ENCODE results near the gene PIP4K2C.
A peak's percentile ranks its signal among the peaks of the same experiment; 100 is the strongest.
"Not testable (repeated sequence)": the region's sequence is repeated elsewhere in the genome, so short reads cannot be mapped to it uniquely, and the experiment has no call there.

The PIP4K2C gene

GRCh38 chr12:57558864-57559263 lies 32.1 kb upstream of the PIP4K2C start:
- DNase-seq (ENCODE audit: low read depth in 2 of 3, low spot score in 2 of 3), result no peak

GRCh38 chr12:57560516-57560915 lies 30.5 kb upstream of the PIP4K2C start:
- no peak for DNase-seq (ENCODE audit: low read depth in 2 of 3, low spot score in 2 of 3)

GRCh38 chr12:57561117-57561516 lies 29.9 kb upstream of the PIP4K2C start:
- not testable (repeated sequence) for DNase-seq (ENCODE audit: low read depth in 2 of 3, low spot score in 2 of 3)

GRCh38 chr12:57563358-57563757 lies 27.6 kb upstream of the PIP4K2C start:
- DNase-seq (ENCODE audit: low read depth in 2 of 3, low spot score in 2 of 3), result no peak

GRCh38 chr12:57564178-57564740 lies 26.7 kb upstream of the PIP4K2C start:
- DNase-seq (ENCODE audit: low read depth in 2 of 3, low spot score in 2 of 3), result no peak

GRCh38 chr12:57568838-57569237 lies 22.2 kb upstream of the PIP4K2C start:
- no peak for DNase-seq (ENCODE audit: low read depth in 2 of 3, low spot score in 2 of 3)

GRCh38 chr12:57569858-57570257 lies 21.1 kb upstream of the PIP4K2C start:
- no peak for DNase-seq (ENCODE audit: low read depth in 2 of 3, low spot score in 2 of 3)

- not testable (repeated sequence) for DNase-seq (ENCODE audit: low read depth in 2 of 3, low spot score in 2 of 3)
Measured at GRCh38 chr12:57570438-57570837, 20.6 kb upstream of the PIP4K2C start.

GRCh38 chr12:57571926-57572762 lies 18.8 kb upstream of the PIP4K2C start:
- no peak for DNase-seq (ENCODE audit: low read depth in 2 of 3, low spot score in 2 of 3)

GRCh38 chr12:57574795-57575194 lies 16.2 kb upstream of the PIP4K2C start:
- no peak for DNase-seq (ENCODE audit: low read depth in 2 of 3, low spot score in 2 of 3)

GRCh38 chr12:57575771-57576612 lies 15.0 kb upstream of the PIP4K2C start:
- DNase-seq (ENCODE audit: low read depth in 2 of 3, low spot score in 2 of 3), result no peak

GRCh38 chr12:57576613-57577160 lies 14.3 kb upstream of the PIP4K2C start:
- no peak for DNase-seq (ENCODE audit: low read depth in 2 of 3, low spot score in 2 of 3)

GRCh38 chr12:57577981-57578758 lies 12.8 kb upstream of the PIP4K2C start:
- DNase-seq (ENCODE audit: low read depth in 2 of 3, low spot score in 2 of 3), result no peak

GRCh38 chr12:57579011-57579410 lies 12.0 kb upstream of the PIP4K2C start:
- no peak for DNase-seq (ENCODE audit: low read depth in 2 of 3, low spot score in 2 of 3)

- no peak for DNase-seq (ENCODE audit: low read depth in 2 of 3, low spot score in 2 of 3)
Measured at GRCh38 chr12:57579677-57580465, 11.1 kb upstream of the PIP4K2C start.

- no peak for DNase-seq (ENCODE audit: low read depth in 2 of 3, low spot score in 2 of 3)
Measured at GRCh38 chr12:57580466-57580795, 10.6 kb upstream of the PIP4K2C start.

- no peak for DNase-seq (ENCODE audit: low read depth in 2 of 3, low spot score in 2 of 3)
Measured at GRCh38 chr12:57581802-57582201, 9.2 kb upstream of the PIP4K2C start.

GRCh38 chr12:57582440-57582839 lies 8.6 kb upstream of the PIP4K2C start:
- no peak for DNase-seq (ENCODE audit: low read depth in 2 of 3, low spot score in 2 of 3)

- peak in 1 of 3 experiments; percentile 52 for DNase-seq (ENCODE audit: low read depth in 2 of 3, low spot score in 2 of 3)
Measured at GRCh38 chr12:57583008-57583831, 7.8 kb upstream of the PIP4K2C start.

All from activated CD8-positive, alpha-beta memory T cell treated with anti-CD3 and anti-CD28 coated beads for 48 hours (primary cell).